ENCODE results near the gene ANKHD1. TPM values are rescaled to one million over a fixed set of nuclear protein-coding genes. Genes with fewer than 3 reads are reported as not detected.

The ANKHD1 gene
- total RNA-seq, 1 experiment from 2014 or later = 113 TPM

GRCh38 chr5:140556438-140556837 is 154.8 kb downstream of the ANKHD1 start:
- Mint-ChIP-seq H3K9me3 (no peaks in the 10 kb centered on the region), H3K4me3 (peak overlapping the region; percentile 87), H3K4me1 (peaks cover 24% of the 10 kb centered on the region), H3K36me3 (peaks cover 25% of the 10 kb centered on the region), H3K27me3 (ENCODE audit: low read depth) (no peaks in the 10 kb centered on the region), H3K27ac (peak overlapping the region; percentile 59)
- ATAC-seq (no peak), DNase-seq (ENCODE audit: low spot score) (no peak)
- no peak for TF ChIP-seq JAZF1 (CRISPR knock-in tag; IDR thresholded peaks at IDR 0.05)
- no peak for TF ChIP-seq ZNF423 (CRISPR knock-in tag; IDR thresholded peaks at IDR 0.05)
- TF ChIP-seq, protein P1, sequence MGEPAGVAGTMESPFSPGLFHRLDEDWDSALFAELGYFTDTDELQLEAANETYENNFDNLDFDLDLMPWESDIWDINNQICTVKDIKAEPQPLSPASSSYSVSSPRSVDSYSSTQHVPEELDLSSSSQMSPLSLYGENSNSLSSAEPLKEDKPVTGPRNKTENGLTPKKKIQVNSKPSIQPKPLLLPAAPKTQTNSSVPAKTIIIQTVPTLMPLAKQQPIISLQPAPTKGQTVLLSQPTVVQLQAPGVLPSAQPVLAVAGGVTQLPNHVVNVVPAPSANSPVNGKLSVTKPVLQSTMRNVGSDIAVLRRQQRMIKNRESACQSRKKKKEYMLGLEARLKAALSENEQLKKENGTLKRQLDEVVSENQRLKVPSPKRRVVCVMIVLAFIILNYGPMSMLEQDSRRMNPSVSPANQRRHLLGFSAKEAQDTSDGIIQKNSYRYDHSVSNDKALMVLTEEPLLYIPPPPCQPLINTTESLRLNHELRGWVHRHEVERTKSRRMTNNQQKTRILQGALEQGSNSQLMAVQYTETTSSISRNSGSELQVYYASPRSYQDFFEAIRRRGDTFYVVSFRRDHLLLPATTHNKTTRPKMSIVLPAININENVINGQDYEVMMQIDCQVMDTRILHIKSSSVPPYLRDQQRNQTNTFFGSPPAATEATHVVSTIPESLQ (CRISPR knock-in tag; IDR thresholded peaks at IDR 0.05) = no peak
- TF ChIP-seq PRDM15 (CRISPR knock-in tag; IDR thresholded peaks at IDR 0.05) = no peak
- CTCF ChIA-PET = interaction anchor here (0.8 kb wide), 1 partner anchor 9 kb away, joined by 3 read pairs; the partner anchor contains the start of gene EIF4EBP3
- POLR2A ChIA-PET = interaction anchor here (1.1 to 3.8 kb wide), 3 partner anchors 9 kb away, joined by 3 to 47 read pairs (median 4); partner anchors contain the start of gene EIF4EBP3

- DNase-seq (ENCODE audit: low spot score) (peak; percentile 95), ATAC-seq (peak; percentile 94)
- CTCF ChIA-PET = interaction anchor here (1.0 to 2.1 kb wide), 6 partner anchors 10 to 317 kb away, joined by 3 to 16 read pairs (median 4); partner anchors contain the start of gene EIF4EBP3
- POLR2A ChIA-PET = interaction anchor here (0.6 to 3.8 kb wide), 9 partner anchors 8 to 156 kb away, joined by 3 to 47 read pairs (median 3); partner anchors contain the start of genes ANKHD1, DND1, EIF4EBP3 and IK
- H3K4me1 Mint-ChIP-seq = peaks cover 24% of the 10 kb centered on the region
- H3K36me3 Mint-ChIP-seq = peaks cover 20% of the 10 kb centered on the region
- H3K4me3 Mint-ChIP-seq = peak within 1 kb of the TSS; percentile 87
- no peaks in the 10 kb centered on the region for H3K9me3 Mint-ChIP-seq
- H3K27me3 Mint-ChIP-seq (ENCODE audit: low read depth) = no peaks in the 10 kb centered on the region; the same call in 1 of the 2 replicates
- peak within 1 kb of the TSS; percentile 88 for H3K27ac Mint-ChIP-seq
- TF ChIP-seq ZNF232 (CRISPR knock-in tag; IDR thresholded peaks at IDR 0.05) = peak; percentile 78; the same call in 1 of the 2 replicates
- TF ChIP-seq, protein P2, sequence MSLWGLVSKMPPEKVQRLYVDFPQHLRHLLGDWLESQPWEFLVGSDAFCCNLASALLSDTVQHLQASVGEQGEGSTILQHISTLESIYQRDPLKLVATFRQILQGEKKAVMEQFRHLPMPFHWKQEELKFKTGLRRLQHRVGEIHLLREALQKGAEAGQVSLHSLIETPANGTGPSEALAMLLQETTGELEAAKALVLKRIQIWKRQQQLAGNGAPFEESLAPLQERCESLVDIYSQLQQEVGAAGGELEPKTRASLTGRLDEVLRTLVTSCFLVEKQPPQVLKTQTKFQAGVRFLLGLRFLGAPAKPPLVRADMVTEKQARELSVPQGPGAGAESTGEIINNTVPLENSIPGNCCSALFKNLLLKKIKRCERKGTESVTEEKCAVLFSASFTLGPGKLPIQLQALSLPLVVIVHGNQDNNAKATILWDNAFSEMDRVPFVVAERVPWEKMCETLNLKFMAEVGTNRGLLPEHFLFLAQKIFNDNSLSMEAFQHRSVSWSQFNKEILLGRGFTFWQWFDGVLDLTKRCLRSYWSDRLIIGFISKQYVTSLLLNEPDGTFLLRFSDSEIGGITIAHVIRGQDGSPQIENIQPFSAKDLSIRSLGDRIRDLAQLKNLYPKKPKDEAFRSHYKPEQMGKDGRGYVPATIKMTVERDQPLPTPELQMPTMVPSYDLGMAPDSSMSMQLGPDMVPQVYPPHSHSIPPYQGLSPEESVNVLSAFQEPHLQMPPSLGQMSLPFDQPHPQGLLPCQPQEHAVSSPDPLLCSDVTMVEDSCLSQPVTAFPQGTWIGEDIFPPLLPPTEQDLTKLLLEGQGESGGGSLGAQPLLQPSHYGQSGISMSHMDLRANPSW (CRISPR knock-in tag; conservative IDR thresholded peaks at IDR 0.05; ENCODE audit: low read depth) = no peak
- no peak for TF ChIP-seq ZBTB21 (CRISPR knock-in tag; IDR thresholded peaks at IDR 0.05; ENCODE audit: borderline replicate concordance)
- TF ChIP-seq TP53 (CRISPR knock-in tag; IDR thresholded peaks at IDR 0.05) = peak; percentile 78; the same call in 1 of the 2 replicates
- no peak for TF ChIP-seq MLX (CRISPR knock-in tag; IDR thresholded peaks at IDR 0.05)
- peak; percentile 90 for TF ChIP-seq SP1 (CRISPR knock-in tag; conservative IDR thresholded peaks at IDR 0.05)
- TF ChIP-seq, protein P3, sequence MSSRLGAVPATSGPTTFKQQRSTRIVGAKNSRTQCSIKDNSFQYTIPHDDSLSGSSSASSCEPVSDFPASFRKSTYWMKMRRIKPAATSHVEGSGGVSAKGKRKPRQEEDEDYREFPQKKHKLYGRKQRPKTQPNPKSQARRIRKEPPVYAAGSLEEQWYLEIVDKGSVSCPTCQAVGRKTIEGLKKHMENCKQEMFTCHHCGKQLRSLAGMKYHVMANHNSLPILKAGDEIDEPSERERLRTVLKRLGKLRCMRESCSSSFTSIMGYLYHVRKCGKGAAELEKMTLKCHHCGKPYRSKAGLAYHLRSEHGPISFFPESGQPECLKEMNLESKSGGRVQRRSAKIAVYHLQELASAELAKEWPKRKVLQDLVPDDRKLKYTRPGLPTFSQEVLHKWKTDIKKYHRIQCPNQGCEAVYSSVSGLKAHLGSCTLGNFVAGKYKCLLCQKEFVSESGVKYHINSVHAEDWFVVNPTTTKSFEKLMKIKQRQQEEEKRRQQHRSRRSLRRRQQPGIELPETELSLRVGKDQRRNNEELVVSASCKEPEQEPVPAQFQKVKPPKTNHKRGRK (CRISPR knock-in tag; IDR thresholded peaks at IDR 0.05; ENCODE audit: borderline replicate concordance) = no peak
- TF ChIP-seq SMAD4 (CRISPR knock-in tag; IDR thresholded peaks at IDR 0.05) = no peak
- TF ChIP-seq ERG (CRISPR knock-in tag; IDR thresholded peaks at IDR 0.05) = no peak
- TF ChIP-seq GABPB1 (CRISPR knock-in tag; IDR thresholded peaks at IDR 0.05) = peak; percentile 88
- peak; percentile 89 for TF ChIP-seq CREM (CRISPR knock-in tag; IDR thresholded peaks at IDR 0.05)
- TF ChIP-seq ZNF671 (CRISPR knock-in tag; IDR thresholded peaks at IDR 0.05) = peak; percentile 14; the same call in 1 of the 2 replicates
- TF ChIP-seq, protein P4, sequence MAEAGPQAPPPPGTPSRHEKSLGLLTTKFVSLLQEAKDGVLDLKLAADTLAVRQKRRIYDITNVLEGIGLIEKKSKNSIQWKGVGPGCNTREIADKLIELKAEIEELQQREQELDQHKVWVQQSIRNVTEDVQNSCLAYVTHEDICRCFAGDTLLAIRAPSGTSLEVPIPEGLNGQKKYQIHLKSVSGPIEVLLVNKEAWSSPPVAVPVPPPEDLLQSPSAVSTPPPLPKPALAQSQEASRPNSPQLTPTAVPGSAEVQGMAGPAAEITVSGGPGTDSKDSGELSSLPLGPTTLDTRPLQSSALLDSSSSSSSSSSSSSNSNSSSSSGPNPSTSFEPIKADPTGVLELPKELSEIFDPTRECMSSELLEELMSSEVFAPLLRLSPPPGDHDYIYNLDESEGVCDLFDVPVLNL (CRISPR knock-in tag; IDR thresholded peaks at IDR 0.05; ENCODE audit: borderline replicate concordance, low read depth) = no peak
- TF ChIP-seq, protein P5, sequence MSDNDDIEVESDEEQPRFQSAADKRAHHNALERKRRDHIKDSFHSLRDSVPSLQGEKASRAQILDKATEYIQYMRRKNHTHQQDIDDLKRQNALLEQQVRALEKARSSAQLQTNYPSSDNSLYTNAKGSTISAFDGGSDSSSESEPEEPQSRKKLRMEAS (CRISPR knock-in tag; IDR thresholded peaks at IDR 0.05) = peak; percentile 72
These were observed 155.6 kb downstream of the ANKHD1 start, which contains the start of gene SRA1 for GRCh38 chr5:140557136-140557805. Gene SRA1 (minus strand): TSS chr5:140557473. CDS start chr5:140557452, 21 bp downstream.
